ENCODE data around the gene STMND1. TPM values are rescaled to one million over a fixed set of nuclear protein-coding genes. Genes with fewer than 3 reads are reported as not detected.

STMND1 gene
- total RNA-seq, 1 experiment from 2014 or later: not detected

DNA sequence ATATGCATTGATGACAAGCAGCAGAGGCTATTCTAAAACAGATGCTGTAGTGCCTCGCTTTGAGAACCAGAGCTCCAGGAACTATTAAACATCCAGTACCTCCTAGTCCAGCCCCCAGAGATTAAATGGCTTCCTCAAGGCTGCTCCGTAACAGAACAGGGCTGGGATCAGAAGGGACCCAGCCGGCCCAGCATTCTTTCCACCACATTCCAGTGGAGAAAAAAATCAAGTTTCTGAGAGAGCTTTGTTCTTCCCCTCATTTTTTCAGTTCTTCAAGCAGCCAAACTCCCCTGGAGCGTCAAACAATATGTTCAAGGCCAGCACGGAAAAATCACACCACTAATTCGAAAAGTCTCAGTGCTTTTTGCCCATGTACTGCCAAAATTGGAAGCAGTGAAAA, 5.8 kb upstream of the STMND1 start:
- Histone ChIP-seq H3K9me3 (ENCODE audit: low read depth, low read length, poor library complexity, severe bottlenecking) (no peaks in the 10 kb centered on the region), H3K27me3 (replicated peaks; ENCODE audit: insufficient read depth, low read depth, low read length, poor library complexity) (peaks cover 10% of the 10 kb centered on the region), H3K36me3 (ENCODE audit: insufficient read depth, low read length, poor library complexity, severe bottlenecking) (no peaks in the 10 kb centered on the region), H3K27ac (ENCODE audit: low read depth, low read length, poor library complexity, severe bottlenecking) (no peak overlapping the region), H3K4me3 (ENCODE audit: low read depth, low read length, poor library complexity, severe bottlenecking) (no peak overlapping the region), H3K4me1 (ENCODE audit: insufficient read depth, low read length, poor library complexity, severe bottlenecking) (peaks cover 4% of the 10 kb centered on the region)
- ChIA-PET CTCF (no interaction called here), POLR2A (ENCODE audit: low non-redundant PET) (no interaction called here)
- BruUV-seq (replicated peaks): no TSS peak
- intact Hi-C loops (cut with micrococcal nuclease; ENCODE audit: unreplicated experiment): no loop called here
- TF ChIP-seq, protein P1, sequence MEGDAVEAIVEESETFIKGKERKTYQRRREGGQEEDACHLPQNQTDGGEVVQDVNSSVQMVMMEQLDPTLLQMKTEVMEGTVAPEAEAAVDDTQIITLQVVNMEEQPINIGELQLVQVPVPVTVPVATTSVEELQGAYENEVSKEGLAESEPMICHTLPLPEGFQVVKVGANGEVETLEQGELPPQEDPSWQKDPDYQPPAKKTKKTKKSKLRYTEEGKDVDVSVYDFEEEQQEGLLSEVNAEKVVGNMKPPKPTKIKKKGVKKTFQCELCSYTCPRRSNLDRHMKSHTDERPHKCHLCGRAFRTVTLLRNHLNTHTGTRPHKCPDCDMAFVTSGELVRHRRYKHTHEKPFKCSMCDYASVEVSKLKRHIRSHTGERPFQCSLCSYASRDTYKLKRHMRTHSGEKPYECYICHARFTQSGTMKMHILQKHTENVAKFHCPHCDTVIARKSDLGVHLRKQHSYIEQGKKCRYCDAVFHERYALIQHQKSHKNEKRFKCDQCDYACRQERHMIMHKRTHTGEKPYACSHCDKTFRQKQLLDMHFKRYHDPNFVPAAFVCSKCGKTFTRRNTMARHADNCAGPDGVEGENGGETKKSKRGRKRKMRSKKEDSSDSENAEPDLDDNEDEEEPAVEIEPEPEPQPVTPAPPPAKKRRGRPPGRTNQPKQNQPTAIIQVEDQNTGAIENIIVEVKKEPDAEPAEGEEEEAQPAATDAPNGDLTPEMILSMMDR (conservative IDR thresholded peaks at IDR 0.05; ENCODE audit: low read depth, low read length): no peak
- TF ChIP-seq EZH2 (IDR thresholded peaks at IDR 0.05; ENCODE audit: borderline replicate concordance, low read depth, low read length, poor library complexity, severe bottlenecking): no peak
- DNase-seq (ENCODE audit: low spot score): no peak

DNA sequence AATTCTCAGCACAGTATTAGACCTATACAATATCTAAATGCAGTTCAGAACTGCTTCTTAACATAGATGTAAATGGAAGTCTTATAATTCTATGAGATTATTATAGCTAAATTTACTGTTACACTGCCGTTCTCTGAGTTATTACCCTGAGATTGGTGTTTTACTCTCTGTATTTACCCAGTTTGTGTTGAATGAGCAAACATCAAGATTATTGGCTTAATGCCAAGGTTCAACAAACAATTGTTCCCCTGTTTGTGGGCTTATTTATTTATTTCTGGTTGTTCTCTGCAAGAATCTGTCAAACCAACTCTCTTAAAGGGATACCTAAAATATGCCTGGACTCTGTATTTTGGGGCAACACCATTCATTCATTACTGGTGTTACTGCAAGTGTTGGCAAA, 5.2 kb upstream of the STMND1 start:
- peaks cover 4% of the 10 kb centered on the region for H3K4me1 ChIP-seq (ENCODE audit: insufficient read depth, low read length, poor library complexity, severe bottlenecking)
- no peaks in the 10 kb centered on the region for H3K9me3 ChIP-seq (ENCODE audit: low read depth, low read length, poor library complexity, severe bottlenecking)
- intact Hi-C loops (cut with micrococcal nuclease; ENCODE audit: unreplicated experiment): no loop called here
- no peaks in the 10 kb centered on the region for H3K36me3 ChIP-seq (ENCODE audit: insufficient read depth, low read length, poor library complexity, severe bottlenecking)
- POLR2A ChIA-PET (ENCODE audit: low non-redundant PET): no interaction called here
- TF ChIP-seq, protein P1 (conservative IDR thresholded peaks at IDR 0.05; ENCODE audit: low read depth, low read length): no peak
- no peak for TF ChIP-seq EZH2 (IDR thresholded peaks at IDR 0.05; ENCODE audit: borderline replicate concordance, low read depth, low read length, poor library complexity, severe bottlenecking)
- H3K27me3 ChIP-seq (replicated peaks; ENCODE audit: insufficient read depth, low read depth, low read length, poor library complexity): peaks cover 14% of the 10 kb centered on the region
- CTCF ChIA-PET: no interaction called here
- BruUV-seq (replicated peaks): no TSS peak
- DNase-seq (ENCODE audit: low spot score): no peak
- H3K4me3 ChIP-seq (ENCODE audit: low read depth, low read length, poor library complexity, severe bottlenecking): no peak overlapping the region
- no peak overlapping the region for H3K27ac ChIP-seq (ENCODE audit: low read depth, low read length, poor library complexity, severe bottlenecking)

DNA sequence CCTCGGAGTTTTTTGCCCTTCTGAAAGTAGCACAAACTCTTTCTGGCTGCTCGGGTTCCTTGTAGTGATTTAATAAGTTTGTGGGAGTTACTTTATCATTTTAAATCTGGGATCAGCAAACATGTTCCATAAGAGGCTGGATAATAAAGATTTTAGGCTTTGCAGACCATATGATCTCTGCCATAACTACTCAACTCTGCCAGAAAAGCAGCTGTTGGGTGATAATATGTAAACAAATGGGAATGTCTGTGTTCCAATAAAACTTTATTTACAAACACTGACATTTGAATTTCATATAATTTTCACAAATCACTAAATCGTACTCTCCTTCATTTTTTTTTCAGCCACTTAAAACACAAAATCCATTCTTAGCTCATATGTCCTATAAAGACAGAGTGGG, 3.9 kb upstream of the STMND1 start:
- no peak for TF ChIP-seq EZH2 (IDR thresholded peaks at IDR 0.05; ENCODE audit: borderline replicate concordance, low read depth, low read length, poor library complexity, severe bottlenecking)
- TF ChIP-seq, protein P1 (conservative IDR thresholded peaks at IDR 0.05; ENCODE audit: low read depth, low read length): no peak

More for the DNA sequence above, 3.9 kb upstream of the STMND1 start:
- no peak overlapping the region for H3K4me3 ChIP-seq (ENCODE audit: low read depth, low read length, poor library complexity, severe bottlenecking)
- no peaks in the 10 kb centered on the region for H3K36me3 ChIP-seq (ENCODE audit: insufficient read depth, low read length, poor library complexity, severe bottlenecking)
- ChIA-PET CTCF (no interaction called here), POLR2A (ENCODE audit: low non-redundant PET) (no interaction called here)
- DNase-seq (ENCODE audit: low spot score): no peak
- H3K27ac ChIP-seq (ENCODE audit: low read depth, low read length, poor library complexity, severe bottlenecking): no peak overlapping the region
- peaks cover 10% of the 10 kb centered on the region for H3K4me1 ChIP-seq (ENCODE audit: insufficient read depth, low read length, poor library complexity, severe bottlenecking)
- H3K9me3 ChIP-seq (ENCODE audit: low read depth, low read length, poor library complexity, severe bottlenecking): no peaks in the 10 kb centered on the region
- BruUV-seq (replicated peaks): no TSS peak
- H3K27me3 ChIP-seq (replicated peaks; ENCODE audit: insufficient read depth, low read depth, low read length, poor library complexity): peaks cover 27% of the 10 kb centered on the region
- intact Hi-C loops (cut with micrococcal nuclease; ENCODE audit: unreplicated experiment): no loop called here

Data from A673 (cell line).